ENCODE results near the gene DNAH6. TPM values are rescaled to one million over a fixed set of nuclear protein-coding genes. Genes with fewer than 3 reads are reported as not detected.
A peak's percentile ranks its signal among the peaks of the same experiment; 100 is the strongest.
"Not testable (repeated sequence)": the region's sequence is repeated elsewhere in the genome, so short reads cannot be mapped to it uniquely, and the experiment has no call there.

Gene DNAH6
- 1.9 TPM for total RNA-seq

GRCh38 chr2:84516234-84516986, at the start of gene DNAH6:
DNAH6 (plus strand) TSS chr2:84516498; CDS start chr2:84517827, 1,329 bp downstream.
- ATAC-seq (peak; percentile 100), DNase-seq (ENCODE audit: low spot score) (peak; percentile 88)

- ATAC-seq, result no peak
Measured at GRCh38 chr2:84467389-84467788, 48.9 kb upstream of the DNAH6 start.

GRCh38 chr2:84472423-84472822, 43.9 kb upstream of the DNAH6 start:
- peak; percentile 53 for DNase-seq (ENCODE audit: low spot score)
- ATAC-seq, result not testable (repeated sequence)

More at GRCh38 chr2:84467389-84467788, 48.9 kb upstream of the DNAH6 start:
- no peak for DNase-seq (ENCODE audit: low spot score)

- ATAC-seq (no peak), DNase-seq (ENCODE audit: low spot score) (no peak)
Measured at GRCh38 chr2:84472856-84473565, 43.3 kb upstream of the DNAH6 start.

- no peak for DNase-seq (ENCODE audit: low spot score)
- ATAC-seq, result no peak
Measured at GRCh38 chr2:84474176-84474575, 42.1 kb upstream of the DNAH6 start.

GRCh38 chr2:84477886-84478285, 38.4 kb upstream of the DNAH6 start:
- DNase-seq (ENCODE audit: low spot score), result no peak
- no peak for ATAC-seq

GRCh38 chr2:84478867-84479266, 37.4 kb upstream of the DNAH6 start:
- DNase-seq (ENCODE audit: low spot score), result no peak
- ATAC-seq, result no peak

GRCh38 chr2:84481702-84482101, 34.6 kb upstream of the DNAH6 start:
- ATAC-seq, result no peak
- no peak for DNase-seq (ENCODE audit: low spot score)

- ATAC-seq, result no peak
- no peak for DNase-seq (ENCODE audit: low spot score)
Measured at GRCh38 chr2:84482603-84483002, 33.7 kb upstream of the DNAH6 start.

GRCh38 chr2:84483320-84483719, 33.0 kb upstream of the DNAH6 start:
- ATAC-seq (no peak), DNase-seq (ENCODE audit: low spot score) (no peak)

GRCh38 chr2:84486441-84487115, 29.7 kb upstream of the DNAH6 start:
- ATAC-seq, result peak; percentile 76
- peak; percentile 61 for DNase-seq (ENCODE audit: low spot score)

GRCh38 chr2:84487298-84487996, 28.9 kb upstream of the DNAH6 start:
- ATAC-seq, result peak; percentile 87
- peak; percentile 57 for DNase-seq (ENCODE audit: low spot score)

- no peak for ATAC-seq
Measured at GRCh38 chr2:84491256-84491655, 25.0 kb upstream of the DNAH6 start.

GRCh38 chr2:84491741-84492140, 24.6 kb upstream of the DNAH6 start:
- no peak for DNase-seq (ENCODE audit: low spot score)
- no peak for ATAC-seq

More at GRCh38 chr2:84491256-84491655, 25.0 kb upstream of the DNAH6 start:
- DNase-seq (ENCODE audit: low spot score), result no peak

GRCh38 chr2:84492571-84492970, 23.7 kb upstream of the DNAH6 start:
- DNase-seq (ENCODE audit: low spot score) (no peak), ATAC-seq (no peak)

- DNase-seq (ENCODE audit: low spot score) (no peak), ATAC-seq (no peak)
Measured at GRCh38 chr2:84493514-84493913, 22.8 kb upstream of the DNAH6 start.

GRCh38 chr2:84494070-84494469, 22.2 kb upstream of the DNAH6 start:
- no peak for DNase-seq (ENCODE audit: low spot score)
- ATAC-seq, result no peak

- peak; percentile 97 for ATAC-seq
- no peak for DNase-seq (ENCODE audit: low spot score)
Measured at GRCh38 chr2:84495539-84496146, 20.7 kb upstream of the DNAH6 start.

GRCh38 chr2:84496386-84496785, 19.9 kb upstream of the DNAH6 start:
- DNase-seq (ENCODE audit: low spot score) (no peak), ATAC-seq (no peak)

- ATAC-seq (no peak), DNase-seq (ENCODE audit: low spot score) (no peak)
Measured at GRCh38 chr2:84497285-84497684, 19.0 kb upstream of the DNAH6 start.
